Upper lobe of right lung (tissue), 1 donor: ENCODE results near the gene EXOC4. TPM values are rescaled to one million over a fixed set of nuclear protein-coding genes. Genes with fewer than 3 reads are reported as not detected.

Experiments
- ATAC-seq: fragments of 200-7000 bp; cut with Tn5 transposase; one replicate; pipeline ENCODE4 v1.9.1; 2020; ENCODE audit warnings: mild to moderate bottlenecking, moderate library complexity
- DNase-seq: peaks from one replicate; pipeline ENCODE4 v3.0.0-alpha.2; 2020
- H3K27ac ChIP-seq: fragments of 200-600 bp; one replicate; pipeline ENCODE4 v1.8.0; 2022
- H3K27me3 ChIP-seq: fragments of 200-600 bp; one replicate; pipeline ENCODE4 v1.8.0; 2022; ENCODE audit warnings: mild to moderate bottlenecking
- H3K36me3 ChIP-seq: fragments of 200-600 bp; one replicate; pipeline ENCODE4 v1.8.0; 2022
- H3K4me1 ChIP-seq: fragments of 200-600 bp; one replicate; pipeline ENCODE4 v1.8.0; 2022
- H3K4me3 ChIP-seq: fragments of 200-600 bp; one replicate; pipeline ENCODE4 v1.8.0; 2022; ENCODE audit warnings: mild to moderate bottlenecking
- H3K9me3 ChIP-seq: fragments of 200-600 bp; one replicate; pipeline ENCODE4 v1.8.0; 2022
- CTCF ChIP-seq: fragments of 200-600 bp; IDR thresholded peaks from one replicate; pipeline ENCODE4 v1.8.0; 2022; ENCODE audit warnings: antibody characterized with exemption
- intact Hi-C: fragments of 100-400 bp; cut with DNase I; formaldehyde crosslinking; loops from one replicate; pipeline ENCODE4 v1.11.0; 2022
- total RNA-seq: library from RNA; stranded (reverse); fragmentation: NEBNext Ultra II Directional; extraction: Animal tissue kit (Norgen Biotek cat#: 25700); gene quantifications from one replicate; pipeline ENCODE4 v1.2.1, GENCODE V29; 2021
- donor health status: DM: no; HTN: yes; CAD: no; lungs with severe emphysema.

The EXOC4 gene
- total RNA-seq, 1 donor from 2014 or later: 73.5 TPM

DNA sequence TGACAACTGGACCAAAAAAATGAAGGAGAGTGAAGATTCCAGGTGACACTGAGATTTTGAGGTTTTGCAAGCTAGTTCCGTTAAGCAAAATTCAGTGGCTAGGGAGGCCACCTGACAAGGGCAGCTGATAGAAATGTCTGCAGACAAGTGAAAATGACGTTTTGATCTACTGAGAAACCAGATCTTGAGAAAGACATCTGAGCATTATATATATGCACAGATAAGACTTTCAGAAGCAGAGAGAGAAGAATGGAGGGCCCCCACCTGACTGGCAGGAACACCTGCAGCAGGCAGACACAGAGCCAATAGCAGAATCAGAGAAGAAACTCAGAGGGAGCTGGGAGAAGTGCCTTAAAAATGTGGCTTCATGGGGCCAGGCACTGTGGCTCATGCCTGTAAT is 798.1 kb downstream of the EXOC4 start:
- ATAC-seq (no peak), DNase-seq (no peak)
- Histone ChIP-seq H3K27ac (no peak overlapping the region), H3K36me3 (no peaks in the 10 kb centered on the region), H3K27me3 (no peaks in the 10 kb centered on the region), H3K9me3 (no peaks in the 10 kb centered on the region), H3K4me1 (no peaks in the 10 kb centered on the region), H3K4me3 (no peak overlapping the region)
- intact Hi-C loops: no loop called here
- TF ChIP-seq CTCF: no peak

- H3K4me1 ChIP-seq: no peaks in the 10 kb centered on the region
- DNase-seq (no peak), ATAC-seq (no peak)
- no peaks in the 10 kb centered on the region for H3K9me3 ChIP-seq
- intact Hi-C loops: no loop called here
- H3K27ac ChIP-seq: no peak overlapping the region
- no peaks in the 10 kb centered on the region for H3K27me3 ChIP-seq
- no peaks in the 10 kb centered on the region for H3K36me3 ChIP-seq
- H3K4me3 ChIP-seq: no peak overlapping the region
- TF ChIP-seq CTCF: no peak
Observed at GRCh38 chr7:134056816-134057215, 803.9 kb downstream of the EXOC4 start.

GRCh38 chr7:134058521-134058920 is 805.6 kb downstream of the EXOC4 start:
- DNase-seq: no peak
- no peaks in the 10 kb centered on the region for H3K27me3 ChIP-seq
- no peak for ATAC-seq
- TF ChIP-seq CTCF: no peak
- no peak overlapping the region for H3K4me3 ChIP-seq
- H3K9me3 ChIP-seq: no peaks in the 10 kb centered on the region
- no peak overlapping the region for H3K27ac ChIP-seq
- intact Hi-C loops: no loop called here
- H3K4me1 ChIP-seq: no peaks in the 10 kb centered on the region
- H3K36me3 ChIP-seq: no peaks in the 10 kb centered on the region

GRCh38 chr7:134058980-134059379 is 806.1 kb downstream of the EXOC4 start:
- Histone ChIP-seq H3K4me3 (no peak overlapping the region), H3K27me3 (no peaks in the 10 kb centered on the region), H3K36me3 (no peaks in the 10 kb centered on the region), H3K9me3 (no peaks in the 10 kb centered on the region), H3K27ac (no peak overlapping the region), H3K4me1 (no peaks in the 10 kb centered on the region)
- intact Hi-C loops: no loop called here
- DNase-seq (no peak), ATAC-seq (peak; percentile 65)
- no peak for TF ChIP-seq CTCF

- H3K4me3 ChIP-seq: no peak overlapping the region
- DNase-seq: no peak
- no peaks in the 10 kb centered on the region for H3K9me3 ChIP-seq
- no peak overlapping the region for H3K27ac ChIP-seq
- ATAC-seq: no peak
- no peaks in the 10 kb centered on the region for H3K4me1 ChIP-seq
- TF ChIP-seq CTCF: no peak
- no peaks in the 10 kb centered on the region for H3K36me3 ChIP-seq
- no peaks in the 10 kb centered on the region for H3K27me3 ChIP-seq
- intact Hi-C loops: no loop called here
Observed at GRCh38 chr7:134059921-134060320, 807.0 kb downstream of the EXOC4 start.

DNA sequence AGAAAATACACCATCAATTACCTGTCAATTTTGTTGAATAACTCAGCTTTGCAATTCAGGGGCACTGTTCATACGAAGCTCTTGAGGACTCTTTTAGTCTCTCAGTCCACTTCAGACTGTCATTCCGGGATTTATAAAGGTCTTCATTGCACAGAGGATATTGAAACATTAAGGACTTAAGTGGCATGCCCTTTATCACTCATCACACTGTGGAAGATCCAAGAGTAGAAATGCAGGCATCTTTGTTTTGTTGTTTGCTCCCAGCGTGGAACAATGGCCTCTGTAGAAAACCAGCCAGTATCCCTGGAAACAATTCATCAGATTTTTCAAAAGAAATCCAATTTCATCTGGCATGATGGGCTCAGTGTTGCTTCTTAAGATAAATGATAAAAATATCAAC is 808.0 kb downstream of the EXOC4 start:
- H3K4me1 ChIP-seq: no peaks in the 10 kb centered on the region
- H3K27me3 ChIP-seq: no peaks in the 10 kb centered on the region
- no peak for ATAC-seq
- H3K27ac ChIP-seq: no peak overlapping the region
- no peaks in the 10 kb centered on the region for H3K36me3 ChIP-seq
- H3K4me3 ChIP-seq: no peak overlapping the region
- DNase-seq: no peak
- no peaks in the 10 kb centered on the region for H3K9me3 ChIP-seq
- no peak for TF ChIP-seq CTCF
- intact Hi-C loops: no loop called here
